ENCODE data around the gene SNX8.

SNX8 gene

DNA sequence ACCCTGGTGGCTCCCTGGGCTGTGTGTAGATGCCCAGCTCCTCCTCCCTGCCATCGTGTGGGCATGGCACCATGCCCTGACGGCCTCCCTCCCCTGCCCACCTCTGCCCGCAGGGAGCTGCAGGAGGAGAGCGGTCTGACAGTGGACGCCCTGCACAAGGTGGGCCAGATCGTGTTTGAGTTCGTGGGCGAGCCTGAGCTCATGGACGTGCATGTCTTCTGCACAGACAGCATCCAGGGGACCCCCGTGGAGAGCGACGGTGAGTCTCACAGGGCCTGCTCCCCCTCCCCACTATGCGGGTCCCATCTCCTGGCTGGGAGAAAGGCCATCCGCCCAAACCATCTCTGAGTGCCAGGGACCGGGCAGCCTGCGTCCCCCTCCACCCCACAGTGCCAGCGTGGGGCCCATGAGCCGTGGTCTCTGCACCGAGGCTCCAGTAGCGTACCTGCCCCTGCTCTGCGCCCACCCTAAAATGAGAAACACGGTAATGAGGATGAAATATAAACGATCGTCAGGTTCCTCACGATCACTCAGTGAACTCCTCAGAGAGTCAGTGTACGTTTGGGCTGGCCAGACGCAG lies 64.4 kb downstream of the SNX8 start:
- Mint-ChIP-seq H3K36me3 (ENCODE audit: low read depth) (peaks cover 3% of the 10 kb centered on the region), H3K4me1 (peaks cover 15% of the 10 kb centered on the region), H3K27ac (no peak overlapping the region), H3K4me3 (no peak overlapping the region), H3K9me3 (no peaks in the 10 kb centered on the region), H3K27me3 (ENCODE audit: low read depth) (no peaks in the 10 kb centered on the region)
- no peak for TF ChIP-seq CTCF (IDR thresholded peaks at IDR 0.05; ENCODE audit: unreplicated experiment in 3 of 3)

- no peak overlapping the region for H3K4me3 Mint-ChIP-seq
- H3K4me1 Mint-ChIP-seq = peaks cover 15% of the 10 kb centered on the region
- TF ChIP-seq CTCF (IDR thresholded peaks at IDR 0.05; ENCODE audit: unreplicated experiment in 3 of 3) = no peak
- peak overlapping the region in 2 of 3 experiments; percentile 69 to 89 for H3K27ac Mint-ChIP-seq
- H3K27me3 Mint-ChIP-seq (ENCODE audit: low read depth) = no peaks in the 10 kb centered on the region
- peaks cover 3% of the 10 kb centered on the region for H3K36me3 Mint-ChIP-seq (ENCODE audit: low read depth)
- H3K9me3 Mint-ChIP-seq = no peaks in the 10 kb centered on the region
Observed at GRCh38 chr7:2248984-2249694, 65.1 kb downstream of the SNX8 start.

GRCh38 chr7:2247141-2247995 lies 66.9 kb downstream of the SNX8 start:
- Mint-ChIP-seq H3K27ac (no peak overlapping the region), H3K27me3 (ENCODE audit: low read depth) (no peaks in the 10 kb centered on the region), H3K36me3 (ENCODE audit: low read depth) (peaks cover 3% of the 10 kb centered on the region), H3K4me3 (no peak overlapping the region), H3K9me3 (no peaks in the 10 kb centered on the region), H3K4me1 (peaks cover 20% of the 10 kb centered on the region)
- peak; percentile 48 to 67 (median 58) for TF ChIP-seq CTCF (IDR thresholded peaks at IDR 0.05; ENCODE audit: unreplicated experiment in 3 of 3)

GRCh38 chr7:2245883-2246675 lies 68.2 kb downstream of the SNX8 start:
- H3K27me3 Mint-ChIP-seq (ENCODE audit: low read depth) = no peaks in the 10 kb centered on the region

More at GRCh38 chr7:2245883-2246675, 68.2 kb downstream of the SNX8 start:
- Mint-ChIP-seq H3K4me3 (peak overlapping the region; percentile 1 to 71 (median 51)), H3K27ac (peak overlapping the region; percentile 38 to 78 (median 59)), H3K9me3 (no peaks in the 10 kb centered on the region), H3K4me1 (peaks cover 20% of the 10 kb centered on the region), H3K36me3 (ENCODE audit: low read depth) (peaks cover 3% of the 10 kb centered on the region)
- no peak for TF ChIP-seq CTCF (IDR thresholded peaks at IDR 0.05; ENCODE audit: unreplicated experiment in 3 of 3)

Data from nephron (organoid).